ENCODE data around the gene ANKS1B. TPM values are rescaled to one million over a fixed set of nuclear protein-coding genes. Genes with fewer than 3 reads are reported as not detected.

The ANKS1B gene
- total and polyA plus RNA-seq, 10 of the 15 experiments (the other 5 are each of a cell fraction or from before 2014, with no cell fraction given) = 0.16 to 1.3 (median 0.82) TPM; not detected in 7

DNA sequence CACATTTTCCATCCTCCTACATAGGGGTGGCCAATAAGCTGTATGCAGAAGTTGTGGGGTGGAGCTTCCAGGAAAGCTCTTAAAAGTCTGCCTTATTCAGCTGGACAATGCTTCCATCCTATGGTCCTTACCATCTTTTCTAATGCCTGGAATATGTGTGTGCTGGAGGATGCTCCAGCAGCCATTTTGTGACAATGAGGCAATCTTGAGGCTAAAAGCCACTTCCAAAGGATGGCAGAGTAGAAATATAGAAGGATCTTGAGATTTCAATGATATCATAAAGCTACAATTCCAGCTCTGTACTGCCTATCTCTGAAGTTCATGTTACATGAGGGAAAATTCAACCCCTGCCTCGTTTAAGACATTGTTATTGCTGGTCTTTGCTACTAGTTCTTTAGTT is 1244.0 kb downstream of the ANKS1B start (continued):
- TF ChIP-seq BCLAF1 (IDR thresholded peaks at IDR 0.05) = no peak

DNA sequence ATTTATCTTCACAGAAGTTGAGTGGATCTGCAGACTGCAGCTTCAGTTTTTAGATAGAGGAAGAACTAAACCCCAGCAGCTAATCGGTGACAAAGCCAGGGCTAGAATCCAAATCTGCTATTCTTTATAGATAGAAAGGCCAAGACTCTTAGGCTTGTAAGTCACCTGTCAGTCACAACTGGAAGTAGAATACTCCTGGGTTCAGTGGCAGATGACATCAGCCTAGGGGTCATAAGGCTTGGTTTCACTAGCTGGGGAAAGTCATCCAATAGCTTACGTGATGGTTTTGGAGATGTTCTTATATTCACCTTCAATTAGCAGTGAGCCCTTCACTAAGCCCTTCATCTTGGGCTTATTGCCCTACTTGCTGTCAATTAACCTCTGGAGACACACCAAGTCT is 1246.2 kb downstream of the ANKS1B start:
- no peak overlapping the region for H3K4me2 ChIP-seq (ENCODE audit: control insufficient read depth, insufficient read depth)
- ATAC-seq = no peak

More for the DNA sequence above, 1246.2 kb downstream of the ANKS1B start:
- WGBS (ENCODE audit: insufficient coverage, insufficient replicate concordance, low lambda C conversion rate, missing lambda C conversion rate) = 61% methylated on average over 2 of the region's 2 CpGs
- ChIA-PET SMC1A (ENCODE audit: uncharacterized antibody, unreplicated experiment) (interaction anchor here (1.4 to 5.6 kb wide), 3 partner anchors 9 to 27 kb away, joined by 4 to 29 read pairs (median 6); no protein-coding TSS in a partner anchor), RAD21 (ENCODE audit: unreplicated experiment) (interaction anchor here (1.1 kb wide), 1 partner anchor 17 kb away, joined by 3 read pairs; no protein-coding TSS in a partner anchor), POLR2A (no interaction called here), CTCF (interaction anchor here (1.1 to 6.0 kb wide), 3 partner anchors 9 to 260 kb away, joined by 3 to 36 read pairs (median 4); no protein-coding TSS in a partner anchor)
- no peaks in the 10 kb centered on the region for H3K27me3 ChIP-seq (replicated peaks in 1 of 2; ENCODE audit: control insufficient read depth in 2 of 2, insufficient read depth in 2 of 2, low read length in 1 of 2)
- H3K27ac ChIP-seq (ENCODE audit: control insufficient read depth, insufficient read depth) = no peak overlapping the region
- intact Hi-C loops (cut with micrococcal nuclease; ENCODE audit: unreplicated experiment) = no loop called here
- no peak overlapping the region for H2AFZ ChIP-seq (ENCODE audit: control insufficient read depth, low read depth, low read length)
- H4K20me1 ChIP-seq (ENCODE audit: control insufficient read depth, insufficient read depth) = no peaks in the 10 kb centered on the region
- in situ Hi-C loops (cut with MboI) = no loop called here
- DNase-seq (ENCODE audit: low read depth, low spot score) (no peak), FAIRE-seq (no peak)
- no peaks in the 10 kb centered on the region for H3K4me1 ChIP-seq (ENCODE audit: control insufficient read depth, insufficient read depth, low read length)
- H3K9me3 ChIP-seq (replicated peaks; ENCODE audit: control insufficient read depth, insufficient read depth, low read length) = no peaks in the 10 kb centered on the region
- TF ChIP-seq CREM (IDR thresholded peaks at IDR 0.05; ENCODE audit: low read depth) = no peak
- TF ChIP-seq, protein P1, sequence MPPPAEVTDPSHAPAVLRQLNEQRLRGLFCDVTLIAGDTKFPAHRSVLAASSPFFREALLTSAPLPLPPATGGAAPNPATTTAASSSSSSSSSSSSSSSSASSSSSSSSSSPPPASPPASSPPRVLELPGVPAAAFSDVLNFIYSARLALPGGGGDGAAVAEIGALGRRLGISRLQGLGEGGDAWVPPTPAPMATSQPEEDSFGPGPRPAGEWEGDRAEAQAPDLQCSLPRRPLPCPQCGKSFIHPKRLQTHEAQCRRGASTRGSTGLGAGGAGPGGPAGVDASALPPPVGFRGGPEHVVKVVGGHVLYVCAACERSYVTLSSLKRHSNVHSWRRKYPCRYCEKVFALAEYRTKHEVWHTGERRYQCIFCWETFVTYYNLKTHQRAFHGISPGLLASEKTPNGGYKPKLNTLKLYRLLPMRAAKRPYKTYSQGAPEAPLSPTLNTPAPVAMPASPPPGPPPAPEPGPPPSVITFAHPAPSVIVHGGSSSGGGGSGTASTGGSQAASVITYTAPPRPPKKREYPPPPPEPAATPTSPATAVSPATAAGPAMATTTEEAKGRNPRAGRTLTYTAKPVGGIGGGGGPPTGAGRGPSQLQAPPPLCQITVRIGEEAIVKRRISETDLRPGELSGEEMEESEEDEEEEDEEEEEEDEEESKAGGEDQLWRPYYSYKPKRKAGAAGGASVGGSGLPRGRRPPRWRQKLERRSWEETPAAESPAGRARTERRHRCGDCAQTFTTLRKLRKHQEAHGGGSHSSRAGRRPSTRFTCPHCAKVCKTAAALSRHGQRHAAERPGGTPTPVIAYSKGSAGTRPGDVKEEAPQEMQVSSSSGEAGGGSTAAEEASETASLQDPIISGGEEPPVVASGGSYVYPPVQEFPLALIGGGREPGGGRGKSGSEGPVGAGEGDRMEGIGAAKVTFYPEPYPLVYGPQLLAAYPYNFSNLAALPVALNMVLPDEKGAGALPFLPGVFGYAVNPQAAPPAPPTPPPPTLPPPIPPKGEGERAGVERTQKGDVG (CRISPR knock-in tag; IDR thresholded peaks at IDR 0.05) = no peak
- TF ChIP-seq, protein P2, sequence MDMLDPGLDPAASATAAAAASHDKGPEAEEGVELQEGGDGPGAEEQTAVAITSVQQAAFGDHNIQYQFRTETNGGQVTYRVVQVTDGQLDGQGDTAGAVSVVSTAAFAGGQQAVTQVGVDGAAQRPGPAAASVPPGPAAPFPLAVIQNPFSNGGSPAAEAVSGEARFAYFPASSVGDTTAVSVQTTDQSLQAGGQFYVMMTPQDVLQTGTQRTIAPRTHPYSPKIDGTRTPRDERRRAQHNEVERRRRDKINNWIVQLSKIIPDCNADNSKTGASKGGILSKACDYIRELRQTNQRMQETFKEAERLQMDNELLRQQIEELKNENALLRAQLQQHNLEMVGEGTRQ (IDR thresholded peaks at IDR 0.05; ENCODE audit: borderline replicate concordance, low read depth, low read length) = no peak
- TF ChIP-seq POLR2AphosphoS5 (IDR thresholded peaks at IDR 0.05; ENCODE audit: low read length) = no peak
- no peak for TF ChIP-seq ZNF687 (IDR thresholded peaks at IDR 0.05)
- TF ChIP-seq POLR2AphosphoS2 (IDR thresholded peaks at IDR 0.05; ENCODE audit: low read depth, low read length) = no peak
- TF ChIP-seq RBBP5 (conservative IDR thresholded peaks at IDR 0.05) = no peak
- no peak overlapping the region for H3K4me3 ChIP-seq
- H3K79me2 ChIP-seq (ENCODE audit: control insufficient read depth, insufficient read depth, low read length) = no peaks in the 10 kb centered on the region
- H3K36me3 ChIP-seq (ENCODE audit: control insufficient read depth in 2 of 2, insufficient read depth in 2 of 2, low read length in 1 of 2) = no peaks in the 10 kb centered on the region; a peak in 2 of 4 replicates
- no peak overlapping the region for H3K9ac ChIP-seq (ENCODE audit: control insufficient read depth, insufficient read depth, low read length)
- BruUV-seq (replicated peaks) = no TSS peak
